Body of pancreas (tissue), 4 donors: ENCODE data around the gene LYPD1.

ENCODE experiments used
- POLR2A ChIP-seq, 3 donors: fragments of 450-650 bp; IDR thresholded peaks; one replicate each; pipeline ENCODE4 v1.6.1; 2016; ENCODE audit warnings: antibody characterized with exemption in 3 of 3, mild to moderate bottlenecking in 2 of 3
- TF ChIP-seq, protein P1 (sequence below), 7 experiments: fragments of 450-650 bp in 4 of 7; fragments of 200-600 bp in 3 of 7; sonication (generic) in 3 of 7; IDR thresholded peaks; one replicate each; pipeline ENCODE4 v1.5.1; 2016 to 2019; ENCODE audit warnings: antibody characterized with exemption in 7 of 7

DNA sequence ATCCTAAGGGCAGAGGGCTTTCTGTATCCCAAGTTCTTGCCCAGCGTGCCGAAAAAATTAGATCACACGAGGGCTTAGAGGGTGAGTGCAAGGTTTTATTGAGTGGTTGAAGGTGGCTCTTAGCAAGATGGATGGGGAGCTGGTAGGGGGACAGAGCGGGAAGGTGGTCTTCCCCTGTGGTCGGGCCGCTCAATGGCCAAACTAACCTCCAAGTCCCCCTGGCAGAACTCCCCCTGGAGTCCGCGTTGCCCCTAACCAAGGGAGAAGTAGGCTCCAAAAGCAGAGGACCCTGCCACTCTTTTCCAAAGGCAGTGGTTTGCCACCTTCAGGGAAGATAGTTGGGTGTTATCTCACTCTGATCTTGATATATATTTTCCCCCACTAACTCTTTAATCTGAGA, 63.4 kb downstream of the LYPD1 start:
- TF ChIP-seq POLR2A (IDR thresholded peaks at IDR 0.05) = no peak
- TF ChIP-seq, protein P1, sequence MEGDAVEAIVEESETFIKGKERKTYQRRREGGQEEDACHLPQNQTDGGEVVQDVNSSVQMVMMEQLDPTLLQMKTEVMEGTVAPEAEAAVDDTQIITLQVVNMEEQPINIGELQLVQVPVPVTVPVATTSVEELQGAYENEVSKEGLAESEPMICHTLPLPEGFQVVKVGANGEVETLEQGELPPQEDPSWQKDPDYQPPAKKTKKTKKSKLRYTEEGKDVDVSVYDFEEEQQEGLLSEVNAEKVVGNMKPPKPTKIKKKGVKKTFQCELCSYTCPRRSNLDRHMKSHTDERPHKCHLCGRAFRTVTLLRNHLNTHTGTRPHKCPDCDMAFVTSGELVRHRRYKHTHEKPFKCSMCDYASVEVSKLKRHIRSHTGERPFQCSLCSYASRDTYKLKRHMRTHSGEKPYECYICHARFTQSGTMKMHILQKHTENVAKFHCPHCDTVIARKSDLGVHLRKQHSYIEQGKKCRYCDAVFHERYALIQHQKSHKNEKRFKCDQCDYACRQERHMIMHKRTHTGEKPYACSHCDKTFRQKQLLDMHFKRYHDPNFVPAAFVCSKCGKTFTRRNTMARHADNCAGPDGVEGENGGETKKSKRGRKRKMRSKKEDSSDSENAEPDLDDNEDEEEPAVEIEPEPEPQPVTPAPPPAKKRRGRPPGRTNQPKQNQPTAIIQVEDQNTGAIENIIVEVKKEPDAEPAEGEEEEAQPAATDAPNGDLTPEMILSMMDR (IDR thresholded peaks at IDR 0.05) = no peak
